Endothelial cell of hepatic sinusoid (primary cell): ENCODE results near the gene SPACA4.

Experiments
- in situ Hi-C: cut with HindIII; loops from 2 replicates; pipeline ENCODE4 v1.10.0; 2017; ENCODE audit warnings: low sequenced_read_pairs

Gene SPACA4

DNA sequence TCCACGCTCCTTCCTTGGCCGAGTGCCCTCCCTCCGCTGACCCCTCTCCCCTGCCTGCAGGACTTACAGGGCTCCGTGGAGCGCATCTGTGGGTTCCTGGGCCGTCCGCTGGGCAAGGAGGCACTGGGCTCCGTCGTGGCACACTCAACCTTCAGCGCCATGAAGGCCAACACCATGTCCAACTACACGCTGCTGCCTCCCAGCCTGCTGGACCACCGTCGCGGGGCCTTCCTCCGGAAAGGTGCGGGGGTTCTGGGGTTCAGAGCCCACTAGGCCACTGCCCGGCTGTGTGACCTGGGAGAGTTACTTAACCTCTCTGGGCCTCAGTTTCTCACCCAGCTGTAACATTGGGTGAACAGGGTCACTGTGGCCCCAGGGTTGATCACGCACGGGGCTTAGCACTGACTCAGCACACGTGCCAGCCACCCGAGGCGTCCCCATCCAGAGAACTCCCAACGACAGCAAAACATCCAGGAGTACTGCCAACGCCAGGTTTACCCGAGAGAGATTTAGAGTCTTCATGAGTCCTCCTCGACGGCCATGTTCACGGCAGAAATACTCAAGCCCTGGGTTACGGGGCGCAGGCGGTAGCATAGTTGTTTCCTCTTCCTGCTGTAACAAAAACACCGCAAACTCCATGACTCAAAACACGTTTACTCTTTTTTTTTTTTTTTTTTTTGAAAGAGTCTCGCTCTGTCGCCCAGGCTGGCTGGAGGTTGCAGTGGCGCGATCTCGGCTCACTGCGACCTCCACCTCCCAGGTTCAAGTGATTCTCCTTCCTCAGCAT, 9.7 kb upstream of the SPACA4 start:
- in situ Hi-C loops: no loop called here

DNA sequence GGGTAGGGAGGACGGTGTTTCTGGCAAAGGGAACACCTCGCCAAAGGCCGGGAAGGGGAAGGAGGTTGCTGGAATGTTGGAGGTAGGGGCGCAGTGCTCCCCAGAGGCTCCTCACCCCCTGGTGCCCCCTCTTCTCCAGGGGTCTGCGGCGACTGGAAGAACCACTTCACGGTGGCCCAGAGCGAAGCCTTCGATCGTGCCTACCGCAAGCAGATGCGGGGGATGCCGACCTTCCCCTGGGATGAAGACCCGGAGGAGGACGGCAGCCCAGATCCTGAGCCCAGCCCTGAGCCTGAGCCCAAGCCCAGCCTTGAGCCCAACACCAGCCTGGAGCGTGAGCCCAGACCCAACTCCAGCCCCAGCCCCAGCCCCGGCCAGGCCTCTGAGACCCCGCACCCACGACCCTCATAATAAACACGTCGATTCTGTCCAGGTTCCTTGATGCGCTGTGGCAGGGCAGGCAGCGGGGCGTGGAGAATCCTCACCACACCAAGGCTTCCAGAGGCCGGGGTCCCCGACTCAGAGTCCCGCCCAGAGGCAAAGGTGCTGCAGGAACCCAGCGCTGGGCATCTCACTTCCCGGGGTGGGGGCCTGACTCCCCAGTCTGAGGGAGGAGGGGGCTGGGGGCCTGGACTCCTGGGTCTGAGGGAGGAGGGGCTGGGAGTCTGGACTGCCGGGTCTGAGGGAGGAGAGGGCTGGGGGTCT, 7.4 kb upstream of the SPACA4 start:
- in situ Hi-C loops: no loop called here

- in situ Hi-C loops: no loop called here
These were observed 5.7 kb upstream of the SPACA4 start for GRCh38 chr19:48600679-48601417.

DNA sequence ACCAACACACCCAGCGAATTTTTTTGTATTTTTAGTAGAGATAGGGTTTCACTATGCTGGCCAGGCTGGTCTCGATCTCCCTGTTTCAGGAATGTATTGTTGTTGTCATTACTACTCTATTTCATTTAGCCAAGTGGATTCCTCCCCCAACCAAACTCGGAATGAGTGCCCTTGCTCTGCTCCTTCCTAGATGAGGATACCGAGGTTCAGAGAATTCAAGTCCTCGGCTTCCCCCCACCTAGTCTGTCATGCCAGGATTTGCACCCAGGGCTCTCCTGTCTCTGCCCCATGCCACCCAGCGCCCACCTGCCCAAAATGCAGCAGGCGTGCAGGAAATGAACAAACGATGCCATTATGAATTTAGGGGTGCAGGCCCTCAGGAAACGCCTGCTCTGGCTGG, 3.5 kb upstream of the SPACA4 start:
- in situ Hi-C loops: no loop called here

DNA sequence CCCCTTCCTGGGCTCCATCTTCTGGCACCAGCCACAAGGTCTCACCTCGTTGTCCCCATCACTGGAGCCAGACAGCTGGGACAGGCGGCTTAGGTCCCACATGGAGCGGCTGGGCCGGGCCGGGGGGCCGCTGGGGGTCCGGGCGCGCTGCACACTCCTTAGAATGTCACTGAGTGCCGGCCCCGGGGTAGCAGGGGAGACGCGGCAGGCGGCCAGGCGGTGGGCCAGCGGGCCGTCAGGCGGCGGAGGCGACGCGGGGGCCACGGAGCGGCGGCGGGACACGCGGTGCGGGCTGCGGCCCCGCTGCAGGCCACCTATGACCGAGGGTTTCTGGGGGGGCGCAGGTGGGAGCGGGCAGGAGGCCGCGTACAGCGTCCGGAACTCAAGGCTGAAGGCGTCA, 3.1 kb upstream of the SPACA4 start:
- in situ Hi-C loops: no loop called here

DNA sequence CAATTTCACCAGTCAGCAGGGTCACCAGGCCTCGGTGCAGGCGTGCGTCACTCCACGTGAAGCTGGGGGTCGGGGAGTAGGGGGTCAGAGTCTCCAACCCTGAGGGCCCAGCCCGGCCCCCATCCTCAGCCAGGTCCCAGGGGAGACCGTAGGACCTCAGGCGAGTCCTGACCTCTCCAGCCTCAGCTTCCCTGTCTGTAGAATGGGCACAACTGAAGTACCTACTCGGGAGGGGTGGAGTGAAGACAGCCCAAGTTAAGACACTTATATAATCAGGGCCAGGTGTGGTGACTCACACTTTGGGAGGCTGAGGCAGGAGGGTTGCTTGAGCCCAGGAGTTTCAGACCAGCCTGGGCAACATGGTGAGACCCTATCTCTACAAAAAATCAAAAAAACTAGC, 2.7 kb upstream of the SPACA4 start:
- in situ Hi-C loops: no loop called here

DNA sequence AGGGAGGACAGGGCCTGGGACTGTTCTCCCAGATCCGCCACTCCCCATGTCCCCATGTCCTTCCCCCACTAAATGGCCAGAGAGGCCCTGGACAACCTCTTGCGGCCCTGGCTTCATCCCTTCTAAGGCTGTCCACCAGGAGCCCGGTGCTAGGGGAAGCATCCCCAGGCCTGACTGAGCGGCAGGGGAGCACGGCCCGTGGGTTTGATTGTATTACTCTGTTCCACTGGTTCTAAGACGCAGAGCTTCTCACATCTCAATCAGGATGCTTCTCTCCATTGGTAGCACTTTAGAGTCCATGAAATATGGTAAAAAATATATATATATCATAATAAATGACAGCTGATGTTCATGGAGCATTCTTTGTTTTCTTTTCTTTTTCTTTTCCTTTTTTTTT, 815 bp downstream of the SPACA4 start:
- in situ Hi-C loops: no loop called here

- in situ Hi-C loops: no loop called here
These were observed 2.3 kb downstream of the SPACA4 start for GRCh38 chr19:48608798-48609263.

- in situ Hi-C loops: no loop called here
These were observed 3.1 kb downstream of the SPACA4 start for GRCh38 chr19:48609571-48610108.

- in situ Hi-C loops: no loop called here
These were observed 5.3 kb downstream of the SPACA4 start for GRCh38 chr19:48611872-48612271.

- in situ Hi-C loops: no loop called here
These were observed 6.7 kb downstream of the SPACA4 start for GRCh38 chr19:48613024-48613851.

GRCh38 chr19:48613852-48614435, 7.4 kb downstream of the SPACA4 start:
- in situ Hi-C loops: no loop called here

- in situ Hi-C loops: no loop called here
These were observed 8.1 kb downstream of the SPACA4 start, which contains the start of gene FAM83E for GRCh38 chr19:48614436-48615230. TSS of gene FAM83E (minus strand) at chr19:48615076. CDS start at chr19:48613372, 1,704 bp downstream.

GRCh38 chr19:48615231-48616040, 8.9 kb downstream of the SPACA4 start:
- in situ Hi-C loops: no loop called here

- in situ Hi-C loops: no loop called here
These were observed 9.5 kb downstream of the SPACA4 start for GRCh38 chr19:48616041-48616436.

DNA sequence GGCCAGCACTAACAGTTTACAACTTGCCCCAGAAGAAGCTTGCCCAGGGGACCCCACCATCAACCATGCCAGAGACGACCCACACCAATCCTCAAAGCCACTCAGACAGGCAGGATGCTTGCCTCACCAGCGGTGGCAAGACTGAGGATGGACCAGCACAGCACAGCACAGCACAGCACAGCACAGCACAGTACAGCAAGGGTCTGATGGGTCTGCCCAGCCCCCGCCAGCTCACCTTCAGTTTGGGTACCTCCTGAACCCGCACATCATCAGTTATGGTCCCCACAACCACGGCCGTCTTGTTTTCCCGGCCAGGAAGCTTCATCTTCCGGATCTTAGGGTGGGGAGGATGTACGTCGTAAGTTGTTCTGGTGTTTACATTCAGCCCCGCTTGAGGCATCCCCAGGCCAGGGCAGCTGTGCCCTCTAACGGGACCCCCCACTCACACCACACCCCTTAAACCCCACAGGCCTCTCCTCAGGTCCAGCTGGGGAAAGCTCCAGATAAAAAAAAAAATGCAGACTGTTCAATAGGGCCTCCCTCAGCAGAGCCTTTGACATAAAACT, 10.0 kb downstream of the SPACA4 start:
- in situ Hi-C loops: no loop called here

- in situ Hi-C loops: no loop called here
These were observed 10.8 kb downstream of the SPACA4 start for GRCh38 chr19:48617146-48617937.
